ENCODE results near the gene FCN2. TPM values are rescaled to one million over a fixed set of nuclear protein-coding genes. Genes with fewer than 3 reads are reported as not detected.

FCN2 gene
- total and polyA plus RNA-seq, 2 of the 4 experiments (the other 2 are of a cell fraction), result not detected

DNA sequence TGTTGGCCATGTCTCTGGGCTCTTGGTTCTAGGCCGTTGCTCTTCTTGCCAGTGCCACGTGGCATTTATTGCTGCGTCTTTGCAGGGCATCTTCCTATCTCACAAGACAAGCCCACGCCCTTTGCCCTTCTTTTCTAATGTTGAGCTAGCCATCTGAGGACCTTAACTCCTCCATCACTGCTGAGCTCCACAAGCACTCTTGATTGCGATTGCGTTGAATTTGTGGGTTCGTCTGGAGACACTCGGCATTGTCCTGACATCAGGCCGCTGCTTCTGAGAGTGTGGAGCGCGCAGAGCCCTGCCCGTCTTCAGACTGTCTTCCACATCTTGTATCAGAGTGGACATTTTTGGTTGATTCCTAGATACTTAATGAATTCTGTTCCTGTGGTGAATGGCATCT, 51.6 kb downstream of the FCN2 start:
- Histone ChIP-seq H4K5ac (ENCODE audit: low read depth, low read length) (no peak overlapping the region), H3K9me3 (ENCODE audit: control insufficient read depth, insufficient read depth, low read length) (no peaks in the 10 kb centered on the region), H3K4me3 (ENCODE audit: insufficient read depth, low read depth, low read length) (no peak overlapping the region), H4K20me1 (ENCODE audit: insufficient read depth, low read length) (no peaks in the 10 kb centered on the region), H2AFZ (replicated peaks; ENCODE audit: low read length, poor library complexity) (no peak overlapping the region), H4K8ac (ENCODE audit: low read depth in 2 of 2, low read length in 2 of 2) (no peak overlapping the region), H3K56ac (ENCODE audit: extremely low read depth, insufficient read depth, low read length) (no peak overlapping the region), H3K9ac (ENCODE audit: low read depth, low read length) (no peak overlapping the region), H2AK5ac (ENCODE audit: low read depth, low read length) (no peak overlapping the region), H3K36me3 (ENCODE audit: control insufficient read depth, insufficient read depth, low read length) (no peaks in the 10 kb centered on the region), H2BK5ac (ENCODE audit: low read depth, low read length, poor library complexity, severe bottlenecking) (no peak overlapping the region), H2BK20ac (ENCODE audit: low read depth, low read length) (no peak overlapping the region), H3K27ac (ENCODE audit: insufficient read depth, low read length) (no peak overlapping the region), H3K79me1 (ENCODE audit: low read depth in 1 of 2, low read length in 2 of 2) (no peaks in the 10 kb centered on the region), H3K23ac (ENCODE audit: low read depth, low read length) (no peak overlapping the region), H2BK15ac (ENCODE audit: low read depth, low read length) (no peak overlapping the region), H3K4me1 (ENCODE audit: control insufficient read depth, insufficient read depth, low read length) (no peaks in the 10 kb centered on the region), H3K18ac (ENCODE audit: low read depth, low read length) (no peak overlapping the region), H3K4ac (ENCODE audit: low read depth, low read length) (no peak overlapping the region), H3K14ac (replicated peaks; ENCODE audit: low read depth, low read length) (no peak overlapping the region), H2AK9ac (replicated peaks; ENCODE audit: low read depth, low read length, poor library complexity) (no peak overlapping the region), H4K91ac (ENCODE audit: insufficient read depth, low read depth, low read length) (no peak overlapping the region), H2BK120ac (ENCODE audit: low read depth, low read length) (no peak overlapping the region), H3K4me2 (ENCODE audit: low read depth, low read length) (no peak overlapping the region), H3K9me1 (ENCODE audit: insufficient read depth, low read length) (no peaks in the 10 kb centered on the region), H3K27me3 (ENCODE audit: control insufficient read depth, insufficient read depth, low read length) (peaks cover 53% of the 10 kb centered on the region)
- in situ Hi-C loops (cut with MboI; ENCODE audit: low sequenced_read_pairs) (no loop called here), dilution Hi-C loops (cut with HindIII; ENCODE audit: low sequenced_read_pairs, unreplicated experiment) (no loop called here), intact Hi-C loops (cut with micrococcal nuclease) (no loop called here)
- no peak for TF ChIP-seq FOS (IDR thresholded peaks at IDR 0.05; ENCODE audit: low read depth, low read length)
- TF ChIP-seq MXI1 (IDR thresholded peaks at IDR 0.05; ENCODE audit: borderline replicate concordance, low read depth, low read length), result no peak
- no peak for TF ChIP-seq CEBPB (IDR thresholded peaks at IDR 0.05; ENCODE audit: low read depth, low read length)
- BruUV-seq (replicated peaks), result no TSS peak
- CTCF ChIA-PET, result interaction anchor here (0.5 kb wide), 1 partner anchor 54 kb away, joined by 3 read pairs; no protein-coding TSS in a partner anchor
- WGBS, 2 experiments (ENCODE audit: extremely low coverage in 2 of 2, insufficient read length in 1 of 2), result 76% methylated on average over 9 of the region's 12 CpGs; no CpG with 5 or more reads in 1 of the 2 experiments
- ATAC-seq (ENCODE audit: low read depth) (no peak), DNase-seq (no peak)
- POLR2A ChIA-PET (ENCODE audit: unreplicated experiment), result no interaction called here

Data from IMR-90 (cell line).